KMS-11 (cell line): ENCODE data around the gene HPGD.

Experiments used
- H2AFZ ChIP-seq: fragments of 200-600 bp; sonication (generic); 2 replicates; pipeline ENCODE4 v1.6.1; 2016; ENCODE audit warnings: antibody characterized with exemption, mixed run types, low read depth
- H3K27ac ChIP-seq: fragments of 200-600 bp; sonication (generic); 2 replicates; pipeline ENCODE4 v1.6.1; 2016; ENCODE audit warnings: mild to moderate bottlenecking, mixed run types
- H3K27me3 ChIP-seq: fragments of 200-600 bp; sonication (generic); 2 replicates; pipeline ENCODE4 v1.6.1; 2017; ENCODE audit warnings: mild to moderate bottlenecking, low read depth, mixed run types, moderate library complexity; ENCODE audit not compliant: insufficient read depth
- H3K36me3 ChIP-seq: fragments of 200-600 bp; sonication (generic); 2 replicates; pipeline ENCODE4 v1.6.1; 2017; ENCODE audit warnings: mild to moderate bottlenecking, mixed run types; ENCODE audit not compliant: insufficient read depth
- H3K4me1 ChIP-seq: fragments of 200-600 bp; sonication (generic); 2 replicates; pipeline ENCODE4 v1.6.1; 2016; ENCODE audit warnings: mild to moderate bottlenecking, low read depth, mixed run types; ENCODE audit not compliant: poor library complexity, severe bottlenecking
- H3K4me2 ChIP-seq: fragments of 200-600 bp; sonication (generic); 2 replicates; pipeline ENCODE4 v1.7.0; 2016; ENCODE audit warnings: mild to moderate bottlenecking, mixed run types
- H3K4me3 ChIP-seq: fragments of 200-600 bp; sonication (generic); IDR thresholded peaks from 2 replicates; pipeline ENCODE4 v1.6.1; 2017; ENCODE audit warnings: low read depth, low read length, mixed read lengths; ENCODE audit not compliant: insufficient read depth
- H3K79me2 ChIP-seq: fragments of 200-600 bp; sonication (generic); 2 replicates; pipeline ENCODE4 v1.6.1; 2016; ENCODE audit warnings: low read depth, mixed run types; ENCODE audit not compliant: insufficient read depth
- H3K9ac ChIP-seq: fragments of 200-600 bp; sonication (generic); 2 replicates; pipeline ENCODE4 v1.6.1; 2016; ENCODE audit warnings: mild to moderate bottlenecking, mixed run types
- H4K20me1 ChIP-seq: fragments of 200-600 bp; sonication (generic); 2 replicates; pipeline ENCODE4 v1.6.1; 2016; ENCODE audit warnings: mild to moderate bottlenecking, mixed run types; ENCODE audit not compliant: insufficient read depth
- TF ChIP-seq, protein P1 (sequence below): fragments of 200-600 bp; sonication (generic); conservative IDR thresholded peaks from 2 replicates; pipeline ENCODE4 v1.6.1; 2017; ENCODE audit warnings: low read depth, mild to moderate bottlenecking, antibody characterized with exemption, low read length, moderate library complexity, mixed read lengths

The HPGD gene

DNA sequence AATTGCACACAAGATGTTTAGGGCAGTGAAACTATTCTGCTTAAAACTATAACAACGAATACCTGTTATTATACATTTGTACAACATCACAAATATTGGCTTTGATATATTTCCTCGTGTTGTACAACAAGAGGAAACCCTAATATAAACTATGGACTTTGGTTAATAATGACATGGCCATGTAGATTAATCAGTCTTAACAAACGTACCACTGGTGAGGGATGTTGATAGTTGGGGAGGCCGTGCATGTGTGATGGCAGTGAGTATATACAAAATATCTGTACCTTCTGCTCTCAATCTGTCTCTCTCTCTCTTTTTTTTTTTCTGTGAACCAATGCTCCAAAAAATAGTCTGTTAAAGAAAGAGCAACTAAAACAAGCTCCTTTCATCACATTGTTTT lies 22.2 kb upstream of the HPGD start:
- Histone ChIP-seq H3K4me3 (no peak overlapping the region), H2AFZ (no peak overlapping the region), H3K4me2 (no peak overlapping the region), H4K20me1 (no peaks in the 10 kb centered on the region), H3K27ac (no peak overlapping the region), H3K27me3 (no peaks in the 10 kb centered on the region), H3K36me3 (no peaks in the 10 kb centered on the region), H3K4me1 (no peaks in the 10 kb centered on the region), H3K79me2 (no peaks in the 10 kb centered on the region), H3K9ac (no peak overlapping the region)
- TF ChIP-seq, protein P1, sequence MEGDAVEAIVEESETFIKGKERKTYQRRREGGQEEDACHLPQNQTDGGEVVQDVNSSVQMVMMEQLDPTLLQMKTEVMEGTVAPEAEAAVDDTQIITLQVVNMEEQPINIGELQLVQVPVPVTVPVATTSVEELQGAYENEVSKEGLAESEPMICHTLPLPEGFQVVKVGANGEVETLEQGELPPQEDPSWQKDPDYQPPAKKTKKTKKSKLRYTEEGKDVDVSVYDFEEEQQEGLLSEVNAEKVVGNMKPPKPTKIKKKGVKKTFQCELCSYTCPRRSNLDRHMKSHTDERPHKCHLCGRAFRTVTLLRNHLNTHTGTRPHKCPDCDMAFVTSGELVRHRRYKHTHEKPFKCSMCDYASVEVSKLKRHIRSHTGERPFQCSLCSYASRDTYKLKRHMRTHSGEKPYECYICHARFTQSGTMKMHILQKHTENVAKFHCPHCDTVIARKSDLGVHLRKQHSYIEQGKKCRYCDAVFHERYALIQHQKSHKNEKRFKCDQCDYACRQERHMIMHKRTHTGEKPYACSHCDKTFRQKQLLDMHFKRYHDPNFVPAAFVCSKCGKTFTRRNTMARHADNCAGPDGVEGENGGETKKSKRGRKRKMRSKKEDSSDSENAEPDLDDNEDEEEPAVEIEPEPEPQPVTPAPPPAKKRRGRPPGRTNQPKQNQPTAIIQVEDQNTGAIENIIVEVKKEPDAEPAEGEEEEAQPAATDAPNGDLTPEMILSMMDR, result no peak

DNA sequence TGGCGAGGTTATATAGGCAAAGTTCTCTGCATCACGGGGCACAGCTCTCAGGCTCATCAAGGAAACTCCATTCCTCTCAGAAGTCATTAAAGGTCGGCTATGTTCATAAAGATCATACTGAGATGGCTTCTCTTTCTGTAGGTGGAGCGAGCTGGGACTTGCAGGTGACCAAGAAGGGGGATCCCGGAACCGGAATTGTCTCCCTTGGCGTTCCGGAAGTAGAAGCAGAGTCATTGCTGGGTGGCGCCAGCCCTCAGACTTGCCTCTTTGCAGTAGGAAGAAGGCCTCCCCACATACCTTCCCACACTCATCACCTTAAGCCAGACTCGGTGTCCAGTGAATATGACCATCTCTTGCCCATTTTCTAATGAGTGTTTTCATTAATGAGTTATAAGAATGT lies 17.9 kb upstream of the HPGD start:
- Histone ChIP-seq H3K4me1 (peaks cover 25% of the 10 kb centered on the region), H4K20me1 (no peaks in the 10 kb centered on the region), H3K27ac (no peak overlapping the region), H3K4me2 (no peak overlapping the region), H3K79me2 (no peaks in the 10 kb centered on the region), H2AFZ (no peak overlapping the region), H3K9ac (no peak overlapping the region), H3K27me3 (no peaks in the 10 kb centered on the region), H3K4me3 (no peak overlapping the region), H3K36me3 (no peaks in the 10 kb centered on the region)
- TF ChIP-seq, protein P1, result no peak

DNA sequence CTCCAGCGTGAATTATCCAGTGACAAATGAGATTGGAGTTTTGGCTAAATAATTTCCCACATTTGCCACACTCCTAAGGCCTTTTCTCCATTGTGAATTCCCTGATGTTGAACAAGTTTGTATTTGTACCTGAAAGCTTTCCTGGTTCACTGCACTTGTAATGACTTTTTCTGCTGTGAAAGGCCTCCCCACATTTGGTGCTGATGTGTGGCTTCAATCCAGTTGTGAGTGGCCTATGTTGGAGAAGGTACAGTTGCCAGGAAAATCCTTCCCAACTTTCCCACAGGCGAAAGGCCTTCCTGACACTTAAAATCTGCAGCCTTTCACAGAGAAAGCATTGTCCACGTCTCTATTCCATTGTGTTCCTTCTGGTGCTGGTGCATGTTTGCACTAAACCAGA lies 17.3 kb upstream of the HPGD start:
- H3K9ac ChIP-seq, result no peak overlapping the region
- H3K4me3 ChIP-seq, result no peak overlapping the region
- no peaks in the 10 kb centered on the region for H4K20me1 ChIP-seq
- no peaks in the 10 kb centered on the region for H3K79me2 ChIP-seq
- H3K36me3 ChIP-seq, result no peaks in the 10 kb centered on the region
- H3K4me2 ChIP-seq, result no peak overlapping the region
- TF ChIP-seq, protein P1, result no peak
- no peak overlapping the region for H3K27ac ChIP-seq
- H2AFZ ChIP-seq, result no peak overlapping the region
- peaks cover 25% of the 10 kb centered on the region for H3K4me1 ChIP-seq
- no peaks in the 10 kb centered on the region for H3K27me3 ChIP-seq

DNA sequence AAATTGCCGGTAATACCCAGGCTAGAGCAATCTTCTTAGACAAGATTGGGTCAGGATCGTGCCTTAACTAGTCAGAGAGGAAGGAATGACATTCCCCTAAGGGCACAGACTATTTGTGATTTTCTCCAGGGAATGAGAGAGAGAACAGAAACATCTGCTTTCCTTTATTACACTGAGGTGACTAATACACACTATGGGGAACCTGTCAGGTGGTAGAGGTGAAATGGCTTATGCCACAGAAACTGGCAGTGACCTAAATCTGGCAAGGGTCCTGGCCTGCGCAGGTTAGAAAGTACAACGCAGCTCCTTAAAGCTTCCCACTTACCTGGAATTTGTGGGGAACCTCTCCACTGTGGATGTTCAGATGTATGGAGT lies 16.6 kb upstream of the HPGD start:
- H3K4me2 ChIP-seq, result no peak overlapping the region

More for the DNA sequence above, 16.6 kb upstream of the HPGD start:
- Histone ChIP-seq H3K36me3 (no peaks in the 10 kb centered on the region), H3K9ac (no peak overlapping the region), H3K27me3 (no peaks in the 10 kb centered on the region), H3K4me3 (no peak overlapping the region), H2AFZ (no peak overlapping the region), H3K27ac (no peak overlapping the region), H3K79me2 (no peaks in the 10 kb centered on the region), H4K20me1 (no peaks in the 10 kb centered on the region), H3K4me1 (peaks cover 25% of the 10 kb centered on the region)
- TF ChIP-seq, protein P1, result no peak
